Measurements from ENCODE around the gene STK35. TPM values are rescaled to one million over a fixed set of nuclear protein-coding genes. Genes with fewer than 3 reads are reported as not detected.

STK35 gene
- total and polyA plus RNA-seq, 9 donors: 5.1 to 20.2 (median 13.2) TPM

DNA sequence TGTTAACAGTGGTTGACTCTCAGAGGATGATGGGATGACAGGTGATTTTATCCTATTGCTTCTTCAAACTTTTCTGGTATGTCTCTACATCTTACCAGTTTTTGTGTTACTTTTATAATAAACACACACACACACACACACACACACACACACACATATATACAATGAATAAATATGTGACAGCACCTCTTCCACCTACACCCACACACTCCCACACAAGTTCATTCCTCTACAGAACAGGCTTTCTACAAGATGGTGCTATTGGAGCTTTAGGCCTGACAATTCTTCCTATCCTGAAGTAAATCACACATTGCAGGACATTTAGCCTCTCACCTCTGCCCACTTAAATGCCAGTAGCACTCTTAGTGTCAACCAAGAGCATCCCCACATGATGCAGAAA, 46.7 kb upstream of the STK35 start:
- Histone ChIP-seq H3K27ac (no peak overlapping the region), H3K36me3 (no peaks in the 10 kb centered on the region), H3K27me3 (no peaks in the 10 kb centered on the region), H3K9me3 (no peaks in the 10 kb centered on the region), H3K4me1 (ENCODE audit: insufficient read depth) (no peaks in the 10 kb centered on the region), H3K4me3 (no peak overlapping the region)
- no peak for TF ChIP-seq POLR2A (IDR thresholded peaks at IDR 0.05)
- TF ChIP-seq, protein P1, sequence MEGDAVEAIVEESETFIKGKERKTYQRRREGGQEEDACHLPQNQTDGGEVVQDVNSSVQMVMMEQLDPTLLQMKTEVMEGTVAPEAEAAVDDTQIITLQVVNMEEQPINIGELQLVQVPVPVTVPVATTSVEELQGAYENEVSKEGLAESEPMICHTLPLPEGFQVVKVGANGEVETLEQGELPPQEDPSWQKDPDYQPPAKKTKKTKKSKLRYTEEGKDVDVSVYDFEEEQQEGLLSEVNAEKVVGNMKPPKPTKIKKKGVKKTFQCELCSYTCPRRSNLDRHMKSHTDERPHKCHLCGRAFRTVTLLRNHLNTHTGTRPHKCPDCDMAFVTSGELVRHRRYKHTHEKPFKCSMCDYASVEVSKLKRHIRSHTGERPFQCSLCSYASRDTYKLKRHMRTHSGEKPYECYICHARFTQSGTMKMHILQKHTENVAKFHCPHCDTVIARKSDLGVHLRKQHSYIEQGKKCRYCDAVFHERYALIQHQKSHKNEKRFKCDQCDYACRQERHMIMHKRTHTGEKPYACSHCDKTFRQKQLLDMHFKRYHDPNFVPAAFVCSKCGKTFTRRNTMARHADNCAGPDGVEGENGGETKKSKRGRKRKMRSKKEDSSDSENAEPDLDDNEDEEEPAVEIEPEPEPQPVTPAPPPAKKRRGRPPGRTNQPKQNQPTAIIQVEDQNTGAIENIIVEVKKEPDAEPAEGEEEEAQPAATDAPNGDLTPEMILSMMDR (IDR thresholded peaks at IDR 0.05): no peak
- no peak for TF ChIP-seq EP300 (IDR thresholded peaks at IDR 0.05)
- intact Hi-C loops (cut with DNase I): no loop called here
- DNase-seq: no peak

DNA sequence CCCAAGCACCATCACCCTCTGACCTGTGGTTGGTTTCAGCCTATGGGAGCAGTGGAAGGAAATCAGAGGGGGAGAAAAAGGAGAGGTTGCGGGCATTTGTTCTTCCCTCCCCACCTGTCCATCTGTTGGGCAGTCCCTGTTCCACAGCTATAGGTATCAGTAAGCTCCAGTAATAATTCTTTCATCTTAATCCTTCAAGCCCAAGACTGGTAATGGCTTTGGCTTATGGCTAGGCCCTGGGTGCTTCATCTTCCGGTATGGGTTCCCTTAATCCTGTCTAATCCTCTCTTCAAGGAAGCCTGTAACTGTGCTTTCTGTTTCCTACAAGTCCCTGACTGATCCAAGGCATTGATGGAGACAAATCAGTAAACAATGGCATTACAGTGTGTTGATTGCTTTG, 42.2 kb upstream of the STK35 start:
- intact Hi-C loops (cut with DNase I): no loop called here
- Histone ChIP-seq H3K27me3 (no peaks in the 10 kb centered on the region), H3K4me1 (ENCODE audit: insufficient read depth) (no peaks in the 10 kb centered on the region), H3K36me3 (no peaks in the 10 kb centered on the region), H3K4me3 (no peak overlapping the region), H3K9me3 (no peaks in the 10 kb centered on the region), H3K27ac (no peak overlapping the region)
- TF ChIP-seq, protein P1 (IDR thresholded peaks at IDR 0.05): no peak
- TF ChIP-seq EP300 (IDR thresholded peaks at IDR 0.05): no peak
- no peak for TF ChIP-seq POLR2A (IDR thresholded peaks at IDR 0.05)
- 83 to 94% (median 84%) methylated on average over 2 of the region's 2 CpGs for WGBS, 3 donors
- DNase-seq: no peak

DNA sequence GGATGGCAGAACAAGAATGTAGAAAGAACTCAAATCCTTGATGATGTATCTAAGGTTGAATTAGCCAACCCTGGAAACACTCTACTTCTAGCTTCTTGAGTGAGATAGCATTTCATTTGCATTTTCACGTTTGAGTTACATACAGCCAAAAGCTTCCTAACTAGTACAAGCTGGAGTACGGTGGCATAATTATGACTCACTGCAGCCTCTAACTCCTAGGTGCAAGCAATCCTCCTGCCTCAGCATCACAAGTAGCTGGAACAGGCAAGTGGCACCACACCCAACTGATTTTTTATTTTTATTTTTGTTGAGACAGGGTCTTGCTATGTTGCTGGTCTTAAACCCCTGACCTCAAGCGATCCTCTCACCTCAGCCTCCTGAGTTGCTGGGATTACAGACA, 36.5 kb upstream of the STK35 start:
- no peaks in the 10 kb centered on the region for H3K36me3 ChIP-seq
- no peak overlapping the region for H3K27ac ChIP-seq
- no peaks in the 10 kb centered on the region for H3K9me3 ChIP-seq
- 47 to 51% (median 47%) methylated on average over 3 of the region's 3 CpGs for WGBS, 3 donors
- no peak for DNase-seq
- H3K4me1 ChIP-seq (ENCODE audit: insufficient read depth): no peaks in the 10 kb centered on the region
- H3K27me3 ChIP-seq: no peaks in the 10 kb centered on the region
- TF ChIP-seq, protein P1 (IDR thresholded peaks at IDR 0.05): no peak
- TF ChIP-seq EP300 (IDR thresholded peaks at IDR 0.05) (no peak), POLR2A (IDR thresholded peaks at IDR 0.05) (no peak)
- H3K4me3 ChIP-seq: no peak overlapping the region
- intact Hi-C loops (cut with DNase I): no loop called here

DNA sequence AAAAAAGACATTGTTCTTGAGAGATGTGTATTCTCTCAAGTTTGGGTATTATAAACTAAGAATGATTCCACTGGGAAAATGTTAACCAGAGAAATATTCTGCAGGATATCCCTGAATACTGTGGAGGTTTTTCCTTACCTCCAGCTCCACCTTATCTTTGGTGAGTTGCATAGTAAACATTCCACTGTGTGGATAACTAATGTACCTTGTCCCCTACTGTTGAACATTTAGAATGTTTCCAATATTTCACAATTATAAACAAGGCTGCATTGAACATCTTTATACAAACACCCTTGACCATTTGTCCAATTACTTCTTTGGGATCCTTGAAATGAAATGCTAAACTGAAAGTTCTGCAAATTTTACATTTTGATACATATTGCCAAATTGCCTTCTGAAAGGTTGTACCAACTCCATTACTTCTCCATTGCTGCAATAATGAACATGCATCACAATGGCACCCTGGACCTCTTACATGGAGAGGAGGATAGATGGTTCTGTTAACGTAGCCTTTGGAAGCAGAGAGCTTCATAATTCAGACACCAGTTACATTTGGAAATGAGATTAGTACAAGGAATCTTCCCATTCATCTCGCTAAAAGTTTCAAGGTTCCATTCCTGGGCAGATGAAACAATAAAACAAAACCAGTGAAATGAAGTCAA, 35.0 kb upstream of the STK35 start:
- TF ChIP-seq EP300 (IDR thresholded peaks at IDR 0.05) (no peak), POLR2A (IDR thresholded peaks at IDR 0.05) (no peak)
- TF ChIP-seq, protein P1 (IDR thresholded peaks at IDR 0.05): no peak
- 64 to 78% (median 69%) methylated on average over 2 of the region's 2 CpGs for WGBS, 3 donors
- Histone ChIP-seq H3K36me3 (no peaks in the 10 kb centered on the region), H3K4me3 (no peak overlapping the region), H3K27ac (no peak overlapping the region), H3K9me3 (no peaks in the 10 kb centered on the region), H3K4me1 (ENCODE audit: insufficient read depth) (no peaks in the 10 kb centered on the region), H3K27me3 (no peaks in the 10 kb centered on the region)
- DNase-seq: no peak
- intact Hi-C loops (cut with DNase I): no loop called here

Data from ovary (tissue), 9 donors.